Hepatocyte (in vitro differentiated cells): ENCODE data around the gene CEP135.

ENCODE experiments used
- EZH2 ChIP-seq: fragments of 200-600 bp; sonication (generic); IDR thresholded peaks from 2 replicates; pipeline ENCODE4 v1.6.1; 2016; ENCODE audit warnings: antibody characterized with exemption, mild to moderate bottlenecking, borderline replicate concordance
- TF ChIP-seq, protein P1 (sequence below): fragments of 200-600 bp; sonication (generic); IDR thresholded peaks from 2 replicates; pipeline ENCODE4 v1.5.1; 2016; ENCODE audit warnings: antibody characterized with exemption, mild to moderate bottlenecking; ENCODE audit not compliant: poor library complexity

DNA sequence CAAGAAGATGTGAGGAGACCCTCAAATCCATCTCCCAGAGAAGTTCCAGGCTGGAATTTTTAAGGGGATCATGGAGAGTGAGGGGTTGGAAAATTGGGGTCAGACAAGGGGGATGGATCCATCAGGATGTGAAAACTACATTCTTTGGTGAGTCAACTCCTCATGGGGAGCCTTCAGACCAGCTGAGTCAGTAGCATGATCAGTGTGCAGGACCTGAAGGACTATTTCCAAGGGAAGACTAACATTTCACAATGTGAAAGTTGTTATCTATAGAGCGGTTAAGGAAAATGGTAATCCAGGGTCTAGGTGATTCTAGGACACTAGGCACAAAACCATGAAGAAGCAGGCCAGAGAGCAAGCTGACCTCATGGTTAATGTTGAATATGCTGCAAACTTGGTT, 38.6 kb upstream of the CEP135 start:
- TF ChIP-seq, protein P1, sequence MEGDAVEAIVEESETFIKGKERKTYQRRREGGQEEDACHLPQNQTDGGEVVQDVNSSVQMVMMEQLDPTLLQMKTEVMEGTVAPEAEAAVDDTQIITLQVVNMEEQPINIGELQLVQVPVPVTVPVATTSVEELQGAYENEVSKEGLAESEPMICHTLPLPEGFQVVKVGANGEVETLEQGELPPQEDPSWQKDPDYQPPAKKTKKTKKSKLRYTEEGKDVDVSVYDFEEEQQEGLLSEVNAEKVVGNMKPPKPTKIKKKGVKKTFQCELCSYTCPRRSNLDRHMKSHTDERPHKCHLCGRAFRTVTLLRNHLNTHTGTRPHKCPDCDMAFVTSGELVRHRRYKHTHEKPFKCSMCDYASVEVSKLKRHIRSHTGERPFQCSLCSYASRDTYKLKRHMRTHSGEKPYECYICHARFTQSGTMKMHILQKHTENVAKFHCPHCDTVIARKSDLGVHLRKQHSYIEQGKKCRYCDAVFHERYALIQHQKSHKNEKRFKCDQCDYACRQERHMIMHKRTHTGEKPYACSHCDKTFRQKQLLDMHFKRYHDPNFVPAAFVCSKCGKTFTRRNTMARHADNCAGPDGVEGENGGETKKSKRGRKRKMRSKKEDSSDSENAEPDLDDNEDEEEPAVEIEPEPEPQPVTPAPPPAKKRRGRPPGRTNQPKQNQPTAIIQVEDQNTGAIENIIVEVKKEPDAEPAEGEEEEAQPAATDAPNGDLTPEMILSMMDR: no peak
- TF ChIP-seq EZH2: no peak
